Suppressor macrophage treated with lipopolysaccharide for 4 hours (primary cell): Measurements from ENCODE around the gene FEZ2.

ENCODE experiments used
- DNase-seq: peaks from one replicate; pipeline ENCODE4 v3.0.0-alpha.2; 2020

The FEZ2 gene

GRCh38 chr2:36560726-36561125, 37.2 kb downstream of the FEZ2 start:
- no peak for DNase-seq

- no peak for DNase-seq
These were observed 38.6 kb downstream of the FEZ2 start for GRCh38 chr2:36559221-36559942.

- no peak for DNase-seq
These were observed 41.1 kb downstream of the FEZ2 start for GRCh38 chr2:36556842-36557241.

- no peak for DNase-seq
These were observed 42.2 kb downstream of the FEZ2 start for GRCh38 chr2:36555789-36556188.

- DNase-seq = peak; percentile 38
These were observed 43.4 kb downstream of the FEZ2 start for GRCh38 chr2:36554531-36554930.

- DNase-seq = peak; percentile 83
These were observed 44.3 kb downstream of the FEZ2 start for GRCh38 chr2:36553683-36554082.

- DNase-seq = no peak
These were observed 48.0 kb downstream of the FEZ2 start for GRCh38 chr2:36550006-36550405.

GRCh38 chr2:36549165-36549574, 48.8 kb downstream of the FEZ2 start:
- no peak for DNase-seq

- no peak for DNase-seq
These were observed 50.1 kb downstream of the FEZ2 start for GRCh38 chr2:36547906-36548305.

GRCh38 chr2:36545871-36546416, 52.0 kb downstream of the FEZ2 start:
- no peak for DNase-seq

GRCh38 chr2:36544638-36545338, 53.2 kb downstream of the FEZ2 start:
- no peak for DNase-seq

GRCh38 chr2:36541891-36542595, 55.9 kb downstream of the FEZ2 start:
- peak; percentile 17 for DNase-seq

GRCh38 chr2:36540986-36541754, 56.8 kb downstream of the FEZ2 start:
- no peak for DNase-seq

GRCh38 chr2:36539631-36540030, 58.3 kb downstream of the FEZ2 start:
- DNase-seq = no peak

GRCh38 chr2:36538335-36538734, 59.6 kb downstream of the FEZ2 start:
- DNase-seq = no peak

- no peak for DNase-seq
These were observed 61.2 kb downstream of the FEZ2 start for GRCh38 chr2:36536776-36537175.

- no peak for DNase-seq
These were observed 62.9 kb downstream of the FEZ2 start for GRCh38 chr2:36535099-36535498.

- DNase-seq = no peak
These were observed 63.6 kb downstream of the FEZ2 start for GRCh38 chr2:36534275-36534799.

- peak; percentile 71 for DNase-seq
These were observed 67.0 kb downstream of the FEZ2 start for GRCh38 chr2:36530983-36531354.

GRCh38 chr2:36530178-36530982, 67.6 kb downstream of the FEZ2 start:
- peak; percentile 35 for DNase-seq

GRCh38 chr2:36528766-36529392, 69.1 kb downstream of the FEZ2 start:
- no peak for DNase-seq
